HG03064 (cell line): Measurements from ENCODE around the gene CFAP73.

Experiments used
- ATAC-seq: cut with Tn5 transposase; IDR thresholded peaks from one replicate; pipeline ENCODE4 v1.9.1; 2021; ENCODE audit warnings: low read depth; ENCODE audit not compliant: unreplicated experiment

The CFAP73 gene

GRCh38 chr12:113161415-113162016 is 12.0 kb downstream of the CFAP73 start:
- no peak for ATAC-seq

DNA sequence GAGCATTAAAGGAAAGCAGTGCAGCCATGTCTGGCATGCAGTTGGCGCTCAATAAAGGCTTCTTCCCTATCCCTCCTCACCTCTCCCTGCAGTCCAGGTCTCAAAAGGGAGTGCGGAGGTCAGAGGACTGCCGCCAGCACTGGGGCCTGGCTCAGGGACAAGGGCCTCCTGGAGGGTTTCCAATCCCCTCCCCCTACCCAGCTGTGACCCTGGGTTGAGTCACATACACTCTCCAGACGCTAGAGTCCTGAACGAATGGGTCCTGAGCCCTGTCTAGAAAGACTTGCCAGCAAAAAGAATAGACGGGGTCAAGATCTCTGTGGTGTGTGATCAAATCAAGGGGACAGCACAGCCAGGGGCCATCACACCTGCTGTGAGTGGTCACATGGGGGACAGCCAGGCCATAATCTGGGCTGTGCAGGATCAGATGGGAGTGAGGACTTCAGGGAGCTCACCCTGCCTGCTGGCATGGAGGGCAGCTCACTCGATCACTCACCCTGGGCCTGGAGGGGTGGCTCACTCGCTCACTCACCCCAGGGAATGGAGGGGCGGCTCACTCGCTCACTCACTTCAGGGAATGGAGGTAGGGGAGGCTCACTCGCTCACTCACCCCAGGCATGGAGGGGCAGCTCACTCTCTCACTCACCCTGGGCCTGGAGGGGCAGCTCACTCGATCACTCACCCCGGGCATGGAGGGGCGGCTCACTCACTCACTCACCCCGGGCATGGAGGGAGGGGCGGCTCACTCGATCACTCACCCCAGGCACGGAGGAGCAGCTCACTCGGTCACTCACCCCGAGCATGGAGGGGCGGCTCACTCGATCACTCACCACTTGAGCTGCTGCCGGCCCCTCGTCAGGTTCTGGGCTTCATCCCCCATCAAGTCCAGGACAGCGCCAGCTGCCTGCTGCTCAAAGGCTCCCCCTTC is 12.8 kb downstream of the CFAP73 start:
- no peak for ATAC-seq

DNA sequence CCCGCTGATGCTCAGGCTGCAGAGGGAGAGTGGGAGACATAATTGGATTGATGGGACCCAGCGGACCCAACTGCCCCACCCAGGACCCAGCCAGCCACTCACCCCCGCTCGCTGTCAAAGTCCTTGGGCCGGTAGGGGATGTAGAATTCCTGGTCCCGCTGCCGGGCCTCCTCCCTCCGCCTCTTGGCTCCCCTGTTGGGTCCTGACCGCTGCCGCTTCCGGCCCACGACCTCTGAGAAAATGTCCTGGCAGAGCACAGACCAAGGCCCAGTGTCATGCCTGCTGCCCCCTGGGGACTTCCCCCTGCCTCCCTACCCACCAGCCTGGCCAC is 13.5 kb downstream of the CFAP73 start:
- ATAC-seq: no peak

DNA sequence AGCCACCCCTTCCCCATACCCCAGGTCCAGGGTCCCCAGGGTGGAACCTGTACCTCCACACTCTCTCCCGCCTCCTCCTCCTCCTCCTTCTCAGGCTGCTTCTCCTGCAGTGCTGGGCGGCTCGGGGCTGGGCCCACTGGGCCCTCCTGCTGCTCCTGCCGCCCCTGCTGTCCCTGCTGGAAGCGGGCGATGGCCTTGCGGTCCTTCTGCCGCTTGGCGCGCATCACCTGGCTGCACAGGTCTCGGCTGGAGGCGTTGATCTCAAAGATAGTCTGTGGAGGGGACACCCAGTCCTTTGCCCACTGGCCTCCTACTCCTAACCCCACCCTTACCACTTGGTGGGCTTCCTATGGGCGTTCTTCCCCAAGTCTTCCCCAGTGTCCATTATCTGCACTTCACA is 14.5 kb downstream of the CFAP73 start:
- ATAC-seq: no peak

GRCh38 chr12:113165521-113166450 is 16.3 kb downstream of the CFAP73 start:
- ATAC-seq: no peak

DNA sequence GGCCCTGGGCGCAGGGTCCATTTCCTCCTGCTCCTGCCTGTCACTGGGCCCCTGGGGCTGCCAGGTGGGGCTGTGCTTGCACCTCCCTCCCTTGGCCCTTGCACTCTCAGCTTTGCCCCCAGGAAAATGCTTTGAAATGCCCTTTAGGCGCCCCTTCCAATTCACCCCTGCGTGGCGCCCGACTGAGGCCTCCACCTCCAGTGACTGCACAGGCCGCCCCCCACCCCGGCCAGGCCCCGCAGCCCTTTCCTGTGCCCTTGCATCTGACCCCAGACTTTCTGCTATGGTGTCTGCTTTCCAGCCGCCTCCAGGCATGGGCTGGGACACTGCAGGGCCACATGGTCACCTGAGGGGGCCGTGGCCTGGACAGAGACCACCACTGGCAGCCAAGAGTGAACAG is 18.3 kb downstream of the CFAP73 start:
- no peak for ATAC-seq

- no peak for ATAC-seq
These were observed 20.2 kb downstream of the CFAP73 start for GRCh38 chr12:113169697-113170096.

- ATAC-seq: no peak
These were observed 20.9 kb downstream of the CFAP73 start for GRCh38 chr12:113170457-113170856.

GRCh38 chr12:113170926-113171325 is 21.4 kb downstream of the CFAP73 start:
- no peak for ATAC-seq

DNA sequence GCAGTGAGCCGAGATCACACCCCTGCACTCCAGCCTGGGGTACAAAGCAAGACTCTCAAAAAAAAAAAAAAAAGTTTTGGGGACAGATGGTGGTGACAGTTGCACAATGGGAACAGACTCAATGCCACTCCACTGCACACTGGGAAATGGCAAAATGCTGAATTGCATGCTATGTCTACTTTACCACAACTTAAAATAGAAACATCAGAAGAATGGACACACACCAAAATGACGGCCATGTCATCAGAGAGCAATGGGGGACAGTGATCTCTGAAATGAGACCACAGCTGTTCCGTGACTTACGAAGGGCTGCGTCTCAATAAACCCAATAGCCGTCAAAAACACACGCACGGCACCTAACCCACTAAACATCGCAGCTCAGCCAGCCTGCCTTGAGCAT is 22.0 kb downstream of the CFAP73 start:
- ATAC-seq: no peak

DNA sequence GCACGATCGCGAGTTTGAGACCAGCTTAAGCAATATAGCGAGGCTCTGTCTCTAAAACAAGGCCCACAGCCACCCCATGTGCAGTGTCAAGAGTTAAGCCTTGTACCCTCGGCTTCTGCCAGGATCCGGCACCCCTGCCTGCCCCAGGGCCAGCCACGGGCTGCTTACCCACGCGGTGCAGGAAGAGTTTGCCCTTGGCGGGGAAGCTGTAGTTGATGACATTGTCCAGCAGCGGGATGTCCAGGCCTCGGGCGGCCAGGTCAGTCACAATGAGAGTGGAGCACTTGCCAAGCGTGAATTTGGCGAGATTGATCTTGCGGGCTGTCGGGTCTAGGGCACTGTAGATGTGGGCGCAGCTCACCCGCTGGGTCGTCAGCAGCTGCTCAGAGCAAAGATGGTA is 22.7 kb downstream of the CFAP73 start:
- ATAC-seq: no peak

DNA sequence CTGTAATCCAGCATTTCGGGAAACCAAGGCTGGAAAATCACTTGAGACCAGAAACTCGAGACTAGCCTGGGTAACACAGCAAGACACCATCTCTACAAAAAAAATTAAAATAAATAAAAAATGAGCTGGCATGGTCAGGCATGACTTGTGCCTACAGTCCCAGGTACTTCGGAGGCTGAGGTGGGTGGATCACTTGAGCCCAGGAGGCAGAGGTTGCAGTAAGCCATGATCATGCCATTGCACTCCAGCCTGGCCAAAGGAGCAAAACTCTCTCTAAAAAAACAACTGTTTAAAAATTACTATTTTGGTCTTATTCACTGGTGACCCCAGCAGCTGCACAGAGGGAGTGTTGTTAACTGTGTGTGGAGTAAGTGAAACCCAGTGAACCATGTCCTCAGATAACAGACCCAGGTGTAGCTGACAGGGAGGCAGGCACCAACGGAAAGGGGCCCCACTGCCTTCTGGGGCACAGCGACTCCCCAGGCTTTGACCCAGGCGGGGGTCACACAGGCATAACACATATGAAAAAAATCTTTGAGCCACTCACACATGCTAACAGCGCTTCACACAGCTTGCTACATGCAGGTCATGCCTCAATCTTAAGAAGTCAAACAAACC is 23.7 kb downstream of the CFAP73 start:
- ATAC-seq: no peak

- ATAC-seq: no peak
These were observed 25.2 kb downstream of the CFAP73 start for GRCh38 chr12:113174461-113175384.

DNA sequence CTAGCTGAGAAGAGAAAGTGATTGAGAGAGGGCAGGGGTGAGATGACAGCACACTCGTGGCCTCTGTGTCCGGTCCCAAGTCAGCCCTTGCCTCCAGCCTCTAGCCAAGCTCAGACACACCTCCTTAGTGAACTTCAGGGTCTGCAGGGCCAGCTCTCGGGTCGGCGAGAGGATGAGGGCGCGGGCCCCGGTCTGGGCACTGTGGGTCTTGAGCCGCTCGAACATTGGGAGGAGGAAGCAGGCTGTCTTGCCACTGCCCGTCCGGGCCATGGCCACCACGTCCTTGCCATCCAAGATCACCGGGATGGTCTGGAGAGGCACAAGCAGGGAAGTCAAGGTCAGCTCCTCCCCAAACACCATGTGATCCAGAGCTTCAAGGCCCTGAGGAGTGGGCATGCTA is 29.5 kb downstream of the CFAP73 start:
- ATAC-seq: no peak

GRCh38 chr12:113180333-113180732 is 30.8 kb downstream of the CFAP73 start:
- no peak for ATAC-seq

- no peak for ATAC-seq
These were observed 32.5 kb downstream of the CFAP73 start for GRCh38 chr12:113181975-113182374.

- no peak for ATAC-seq
These were observed 33.6 kb downstream of the CFAP73 start for GRCh38 chr12:113183030-113183589.

DNA sequence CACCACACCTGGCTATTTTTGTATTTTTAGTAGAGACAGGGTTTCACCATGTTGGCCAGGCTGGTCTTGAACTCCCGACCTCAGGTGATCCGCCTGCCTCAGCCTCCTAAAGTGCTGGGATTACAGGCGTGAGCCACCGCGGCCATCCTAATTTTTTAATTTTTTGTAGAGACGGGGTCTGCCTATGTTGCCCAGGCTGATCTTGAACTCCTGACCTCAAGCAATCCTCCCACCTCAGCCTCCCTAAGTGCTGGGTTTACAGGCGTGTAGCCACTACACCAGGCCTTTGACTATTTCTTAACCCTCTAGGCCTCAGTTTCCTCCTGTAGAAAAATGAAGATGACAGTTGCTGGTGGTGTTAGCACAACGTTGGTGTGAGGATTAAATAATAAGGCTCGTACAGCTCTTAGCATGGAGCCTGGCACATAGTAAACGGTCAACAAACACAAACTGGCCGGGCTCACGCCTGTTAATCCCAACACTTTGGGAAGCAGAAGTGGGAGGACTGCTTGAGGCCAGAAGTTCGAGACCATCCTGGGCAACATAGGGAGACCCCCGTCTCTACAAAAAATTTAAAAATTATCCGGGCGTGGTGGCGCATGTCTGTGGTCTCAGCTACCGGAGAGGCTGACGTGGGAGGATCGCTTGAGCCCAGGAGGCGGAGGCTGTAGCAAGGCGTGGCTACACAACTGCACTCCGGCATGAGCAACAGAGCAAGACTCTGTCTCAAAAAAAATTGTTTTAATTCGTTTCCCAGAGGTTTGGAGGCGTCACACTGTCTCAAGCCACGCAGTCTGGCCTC is 34.8 kb downstream of the CFAP73 start:
- peak; percentile 43 for ATAC-seq

GRCh38 chr12:113184900-113185179 is 35.3 kb downstream of the CFAP73 start:
- peak; percentile 70 for ATAC-seq
